GM18505 (cell line): ENCODE data around the gene CPNE6.

ENCODE experiments used
- ATAC-seq: cut with Tn5 transposase; IDR thresholded peaks from one replicate; pipeline ENCODE4 v1.9.1; 2021; ENCODE audit not compliant: unreplicated experiment
- POLR2A ChIP-seq: IDR thresholded peaks from 4 replicates; pipeline ENCODE4 v1.6.1; 2011; ENCODE audit warnings: borderline replicate concordance; ENCODE audit not compliant: insufficient read depth, insufficient read length; ENCODE audit errors: extremely low read depth

Gene CPNE6

DNA sequence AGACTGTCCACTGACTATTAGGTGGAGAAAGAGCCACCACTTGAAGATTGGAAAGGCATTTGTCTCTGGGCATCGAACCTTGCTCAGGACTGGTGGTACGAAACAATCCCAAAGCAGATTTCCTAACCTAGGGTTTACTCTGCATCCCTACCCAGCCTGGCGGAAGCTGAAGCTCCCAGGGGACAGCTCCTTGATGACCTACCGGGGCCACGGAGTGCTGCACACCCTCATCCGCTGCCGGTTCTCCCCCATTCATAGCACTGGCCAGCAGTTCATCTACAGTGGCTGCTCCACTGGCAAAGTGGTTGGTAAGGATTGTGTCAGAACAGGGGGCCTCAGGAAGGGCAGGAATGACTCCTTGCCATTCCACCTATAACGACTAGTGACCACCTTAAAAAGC lies 49.8 kb downstream of the CPNE6 start:
- TF ChIP-seq POLR2A: no peak
- ATAC-seq: no peak

DNA sequence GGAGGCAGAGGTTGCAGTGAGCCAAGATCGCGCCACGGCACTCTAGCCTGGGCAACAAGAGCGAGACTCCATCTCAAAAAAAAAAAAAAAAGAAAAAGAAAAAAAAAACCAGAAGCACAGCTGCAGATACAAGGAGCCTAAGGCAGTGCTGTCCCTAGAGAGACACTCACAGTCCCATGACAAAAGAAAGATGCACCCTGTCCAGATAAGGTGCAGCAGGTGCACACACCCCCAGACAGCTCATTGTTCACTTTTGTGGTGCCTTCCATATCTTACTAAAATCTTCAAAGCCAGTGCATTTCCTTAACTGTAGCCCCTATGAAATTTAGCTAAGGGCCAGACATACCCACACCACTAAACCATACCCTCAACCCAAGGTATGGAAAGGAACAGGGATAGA lies 51.1 kb downstream of the CPNE6 start:
- no peak for TF ChIP-seq POLR2A
- no peak for ATAC-seq

GRCh38 chr14:24122898-24123297 lies 51.5 kb downstream of the CPNE6 start:
- TF ChIP-seq POLR2A: no peak
- no peak for ATAC-seq

DNA sequence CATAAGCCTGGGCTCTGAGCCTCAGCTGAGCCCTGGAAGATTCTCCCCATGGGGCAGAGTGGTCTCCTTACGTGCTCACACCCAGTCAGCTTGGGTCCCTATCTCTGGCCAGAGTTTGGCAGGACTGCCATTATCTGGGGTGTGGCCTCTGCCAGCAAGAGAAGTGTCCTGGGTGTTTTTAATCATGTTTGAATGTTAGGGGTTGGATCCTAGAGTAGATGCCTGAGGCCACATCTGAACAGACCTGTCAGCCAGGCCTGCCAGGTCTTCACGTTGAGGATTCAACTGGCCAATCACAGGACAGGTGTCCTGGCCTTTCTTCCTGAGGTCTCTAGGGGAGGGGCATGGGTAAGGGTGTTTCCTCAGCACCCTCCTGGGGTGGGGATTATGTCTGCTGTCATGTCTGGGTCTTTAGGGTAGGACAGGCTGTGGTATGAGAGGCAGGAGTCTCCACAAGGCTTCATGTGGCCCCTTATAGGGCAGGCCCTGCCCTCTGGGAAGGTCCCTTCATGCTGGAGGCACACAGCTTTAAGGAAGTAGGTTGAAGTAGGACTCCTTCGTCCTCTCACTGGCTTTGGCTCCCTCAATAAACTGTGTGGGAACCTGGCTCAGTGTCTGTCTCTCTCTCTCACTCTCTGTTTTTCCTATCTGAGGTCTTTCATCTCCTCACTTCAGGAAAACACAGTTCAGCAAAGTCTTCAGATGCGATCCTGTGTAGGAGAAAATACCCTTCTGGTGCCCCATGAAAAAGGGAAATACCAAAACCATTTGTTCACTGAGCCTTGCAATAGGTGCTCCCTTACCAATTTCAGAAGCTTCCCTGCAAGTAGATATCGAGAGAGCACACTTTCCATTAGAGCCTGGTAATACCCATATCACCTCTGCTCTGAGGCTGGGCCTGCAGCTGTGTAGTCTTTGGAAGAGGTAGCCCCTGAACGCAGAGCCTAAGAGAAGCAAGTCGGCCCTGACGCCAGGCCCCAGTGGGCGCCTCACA lies 52.4 kb downstream of the CPNE6 start:
- ATAC-seq: no peak
- peak; percentile 40 for TF ChIP-seq POLR2A

- TF ChIP-seq POLR2A: no peak
- no peak for ATAC-seq
These were observed 55.6 kb downstream of the CPNE6 start for GRCh38 chr14:24126939-24127338.

- no peak for TF ChIP-seq POLR2A
- ATAC-seq: no peak
These were observed 56.3 kb downstream of the CPNE6 start for GRCh38 chr14:24127673-24128072.
